Stimulated activated CD8-positive, alpha-beta memory T cell treated with anti-CD3 and anti-CD28 coated beads, Interleukin-4, amount 100 ng/mL, for 4 hours (primary cell): ENCODE measurements around the gene CTRB2.

Experiments
- DNase-seq, 2 donors: peaks; one replicate each; pipeline ENCODE4 v3.0.0-alpha.2; 2020; ENCODE audit warnings: low read depth in 2 of 2, low spot score in 1 of 2

The CTRB2 gene

DNA sequence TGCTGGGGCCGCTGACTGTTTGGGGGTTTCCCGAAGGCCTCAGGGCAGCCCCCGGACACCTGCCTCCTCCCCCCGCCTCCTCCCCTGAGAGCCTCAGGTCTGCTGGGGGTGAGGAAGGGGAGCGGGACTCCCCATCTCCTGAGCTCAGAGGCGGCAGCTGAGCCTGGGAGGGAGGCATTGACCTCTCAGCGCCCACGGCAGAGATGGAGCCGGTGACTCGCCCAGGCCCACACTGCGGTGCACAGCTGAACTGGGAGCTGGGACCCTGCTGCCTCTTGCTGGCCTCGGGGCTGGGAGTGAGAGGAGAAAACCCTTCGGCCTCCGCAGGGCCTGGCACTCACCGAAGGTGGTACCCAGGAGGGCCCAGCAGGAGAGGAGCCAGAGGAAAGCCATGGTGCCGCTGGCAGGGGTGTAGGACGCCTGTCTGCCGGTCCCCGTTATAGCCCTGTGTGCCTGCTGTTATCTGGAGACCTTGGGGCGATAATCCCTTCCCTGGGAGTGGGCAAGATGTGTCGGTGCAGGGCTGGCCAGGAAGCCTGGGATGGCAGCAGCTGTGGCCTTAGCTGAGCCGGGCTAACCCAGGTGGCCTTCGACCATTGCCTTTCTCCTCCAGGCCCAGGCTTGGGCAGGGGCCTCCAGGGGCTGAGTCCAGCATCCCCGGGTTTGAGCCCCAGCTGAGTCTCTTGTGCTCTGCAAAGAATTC, at the start of gene CTRB2:
TSS of gene CTRB2 (minus strand) at position 413 of the 703 bp plus-strand sequence. CDS start at position 393, 20 bp downstream.
- DNase-seq, result no peak

DNA sequence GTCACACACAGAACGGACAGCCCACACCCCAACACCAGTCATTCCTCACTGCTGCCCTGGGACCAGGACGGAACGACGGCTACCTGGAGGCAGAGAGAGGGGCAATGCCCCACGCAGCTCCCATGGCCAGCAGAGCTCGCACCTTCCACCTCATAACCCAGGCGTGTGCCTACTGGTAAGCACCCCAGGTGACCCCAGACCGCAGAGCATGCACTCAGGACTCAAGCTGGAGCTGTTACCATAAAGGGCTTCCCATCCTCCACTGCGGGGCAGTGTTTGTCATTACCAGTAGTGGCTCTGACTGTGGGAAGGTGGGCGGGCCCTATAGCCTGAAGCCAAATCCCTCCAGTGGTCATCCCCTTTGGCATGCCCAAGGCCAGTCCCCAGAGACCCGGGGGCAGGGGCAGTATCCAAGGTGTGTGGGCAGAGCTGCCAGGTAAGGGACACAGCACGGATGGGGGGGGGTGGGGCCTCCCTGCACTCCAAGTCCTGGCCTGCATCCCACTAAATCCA, 49.2 kb upstream of the CTRB2 start:
- DNase-seq, result no peak

DNA sequence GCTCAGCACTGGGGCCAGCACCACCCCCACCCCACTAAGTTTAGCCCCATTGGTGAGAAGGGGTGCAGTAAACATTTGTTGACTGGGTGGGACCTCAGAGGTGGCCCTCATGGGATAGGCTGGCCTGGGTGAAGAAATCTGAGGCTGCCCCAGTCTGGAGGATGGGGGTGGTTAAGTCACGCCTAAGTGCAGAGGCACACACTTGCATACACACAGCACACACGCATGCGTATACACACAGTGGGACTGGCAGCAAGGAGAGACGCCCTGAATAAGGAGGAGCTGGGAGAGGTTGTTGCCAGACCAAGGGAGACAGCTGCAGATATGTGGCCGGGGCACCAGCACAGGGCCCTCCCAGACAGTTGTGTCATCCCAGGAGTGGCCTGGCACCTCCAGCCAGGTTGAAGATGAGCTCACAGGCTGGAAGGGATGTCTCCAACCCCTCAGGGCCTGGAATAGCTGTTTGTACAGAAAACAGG, 47.4 kb upstream of the CTRB2 start:
- DNase-seq, result no peak

- no peak for DNase-seq
Measured at GRCh38 chr16:75252946-75253911, 46.3 kb upstream of the CTRB2 start.

GRCh38 chr16:75252049-75252864, 45.3 kb upstream of the CTRB2 start:
- no peak for DNase-seq

DNA sequence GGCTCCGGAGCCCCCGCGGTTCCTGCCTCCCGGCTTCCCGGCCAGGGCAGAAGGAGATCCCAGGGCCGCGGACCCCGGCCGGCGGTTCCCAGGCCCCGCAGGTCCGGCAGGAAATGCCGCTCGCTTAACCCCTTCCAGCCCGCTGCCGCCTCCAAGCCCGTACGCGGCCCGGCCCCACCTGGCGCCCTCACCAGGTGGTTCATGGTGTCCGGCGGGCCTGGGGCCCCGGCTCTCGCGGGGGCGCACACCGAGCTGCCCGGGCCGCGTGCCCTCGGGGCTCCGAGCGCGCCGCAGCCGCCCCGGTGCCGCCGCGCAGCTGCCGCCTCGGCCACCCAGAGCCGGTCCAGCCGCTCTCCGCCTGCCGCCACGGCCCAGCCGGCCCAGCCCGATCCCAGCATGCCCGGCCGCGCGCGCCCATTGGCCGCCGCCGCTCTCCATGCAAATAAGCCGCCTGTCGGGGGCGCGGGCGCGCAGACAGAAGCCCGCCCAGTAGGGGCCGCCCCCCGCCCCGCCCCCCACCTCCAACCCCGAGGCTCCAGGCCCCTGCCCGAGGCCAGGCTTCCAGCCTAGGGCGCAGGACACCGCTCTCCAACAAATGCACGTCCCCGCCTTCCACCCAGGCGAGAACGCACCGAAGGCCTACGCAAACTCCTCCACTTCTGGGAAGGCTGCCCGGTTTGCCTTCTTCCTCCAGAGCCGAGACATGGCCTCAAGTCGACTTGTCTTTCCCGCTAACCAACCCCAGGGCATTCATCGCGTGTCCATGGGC, 44.5 kb upstream of the CTRB2 start, which contains the start of gene BCAR1:
TSS of gene BCAR1 (minus strand) at position 345 of the 769 bp plus-strand sequence. CDS start at position 203, 142 bp downstream.
- DNase-seq, result no peak

GRCh38 chr16:75250809-75251279, 43.9 kb upstream of the CTRB2 start:
- no peak for DNase-seq

GRCh38 chr16:75250089-75250808, 43.3 kb upstream of the CTRB2 start:
- no peak for DNase-seq

- DNase-seq, result no peak
Measured at GRCh38 chr16:75249441-75249840, 42.5 kb upstream of the CTRB2 start.

DNA sequence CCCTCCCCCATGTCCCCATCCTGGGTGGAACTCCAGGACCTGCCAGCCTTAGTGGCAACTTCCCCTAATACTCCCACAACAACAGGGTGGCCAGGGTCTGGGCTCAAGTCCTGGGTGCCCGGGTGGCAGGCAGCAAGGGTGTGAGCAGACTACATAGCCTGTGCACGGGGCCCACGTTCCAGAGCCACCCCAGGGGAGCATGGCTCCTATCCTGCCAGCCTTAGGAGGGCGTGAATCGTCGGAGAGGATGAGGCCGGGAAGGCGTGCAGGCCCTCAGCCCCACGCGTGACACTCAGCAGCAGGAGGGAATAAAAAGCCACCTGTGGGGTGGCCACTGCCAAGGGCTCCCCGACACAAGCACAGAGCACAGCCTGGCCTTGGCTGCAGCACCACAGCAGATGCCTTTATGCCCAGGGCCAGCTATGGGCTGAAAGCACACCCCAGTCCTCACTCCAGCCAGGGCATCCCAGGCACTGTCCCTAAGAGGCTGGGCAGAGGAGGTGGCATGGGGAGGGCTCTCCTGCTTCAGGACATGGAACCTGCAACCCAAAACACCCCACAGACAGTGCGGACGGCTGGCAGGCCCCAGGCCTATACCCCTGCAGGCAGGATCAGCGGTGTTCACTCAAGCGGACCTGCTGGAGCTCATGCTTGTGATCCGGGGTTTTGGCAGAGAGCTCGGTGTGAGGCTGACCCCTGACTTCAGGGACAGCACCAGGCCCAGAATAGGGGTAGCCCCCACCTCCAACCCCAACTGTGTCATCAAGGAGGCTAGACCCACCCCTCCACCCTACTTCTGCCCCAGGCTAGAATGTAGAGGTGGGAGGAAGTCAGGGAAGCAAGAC, 41.8 kb upstream of the CTRB2 start:
- no peak for DNase-seq

DNA sequence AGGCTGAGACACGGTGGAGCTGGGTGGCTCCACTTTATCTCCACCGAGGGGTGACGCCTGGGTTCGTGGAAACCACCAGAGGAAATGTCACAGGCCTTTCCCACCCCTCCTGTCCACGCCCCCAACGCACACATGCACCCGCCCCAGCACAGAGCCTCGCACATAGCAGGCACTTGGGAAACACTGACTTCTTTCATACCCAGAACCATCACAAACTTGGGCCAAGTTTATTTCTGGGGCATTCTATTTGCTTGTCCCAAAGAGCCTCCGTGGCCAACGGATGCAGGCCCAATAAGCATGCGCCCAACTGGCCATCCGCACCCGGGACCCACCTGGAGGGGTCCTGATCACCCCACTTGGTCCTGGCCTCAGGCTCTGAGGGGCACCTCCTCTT, 41.2 kb upstream of the CTRB2 start:
- no peak for DNase-seq

- DNase-seq, result no peak
Measured at GRCh38 chr16:75247249-75247648, 40.3 kb upstream of the CTRB2 start.

DNA sequence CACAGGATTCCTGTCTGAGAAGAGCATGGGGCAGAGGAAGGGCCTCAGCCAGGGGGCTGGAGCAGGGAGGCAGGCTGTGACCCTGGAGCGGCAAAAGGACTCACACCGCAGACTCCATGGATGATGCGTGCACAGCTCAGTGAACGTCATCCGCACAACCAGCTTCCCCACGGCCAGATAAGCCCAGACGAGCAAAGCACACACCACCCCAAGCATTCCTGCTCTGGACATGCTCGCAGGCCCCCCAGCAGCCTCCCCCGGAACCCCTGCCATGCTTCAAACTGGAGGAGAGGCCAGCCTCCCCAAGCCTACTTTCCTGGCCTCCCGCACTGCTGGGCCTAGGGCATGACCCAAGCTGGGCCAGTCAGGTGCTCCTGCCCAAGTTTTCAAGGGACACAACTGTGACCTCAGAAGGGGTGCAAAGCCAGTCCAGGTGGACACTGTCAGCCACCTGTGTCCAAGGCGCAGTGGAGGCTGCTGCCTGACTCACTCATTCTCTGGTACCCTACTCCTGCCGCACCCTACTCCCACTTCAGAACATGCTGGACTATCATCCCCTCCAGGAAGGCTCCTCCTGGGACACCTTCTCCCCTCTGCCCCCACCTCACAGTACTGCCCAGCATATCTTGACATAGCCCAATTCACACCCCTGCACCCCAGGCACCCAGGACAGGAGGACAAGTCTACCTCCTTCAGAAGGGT, 39.7 kb upstream of the CTRB2 start:
- no peak for DNase-seq

- DNase-seq, result no peak
Measured at GRCh38 chr16:75244844-75245758, 38.1 kb upstream of the CTRB2 start.

DNA sequence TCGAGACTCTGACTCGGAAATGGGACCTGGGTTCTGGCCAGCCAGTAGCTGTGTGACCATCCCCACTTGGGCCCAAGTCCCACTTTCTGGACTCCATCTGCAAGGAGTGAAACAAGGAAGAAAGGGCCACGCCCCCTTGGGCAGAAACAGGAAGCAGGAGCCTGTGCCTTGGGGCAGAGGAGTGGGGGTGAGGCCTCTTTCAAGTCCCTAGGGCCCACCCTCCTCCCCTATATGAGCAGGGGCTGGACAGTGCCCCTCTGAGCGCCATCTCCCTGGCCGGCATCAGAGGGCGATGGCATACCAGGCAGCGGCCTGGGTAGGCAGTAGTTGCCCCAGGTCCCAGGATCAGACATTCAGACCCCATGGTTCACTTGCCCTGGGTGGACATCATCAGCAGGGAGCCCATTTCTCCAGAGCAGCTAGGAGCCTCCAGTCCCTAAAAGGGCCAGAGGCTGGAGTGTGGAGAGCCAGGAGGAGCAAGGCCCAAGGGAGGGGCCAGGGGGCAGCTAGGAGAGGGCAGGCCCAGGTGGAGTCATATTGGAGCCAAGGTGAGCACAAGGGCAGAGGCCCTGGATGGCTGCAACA, 37.4 kb upstream of the CTRB2 start:
- no peak for DNase-seq

GRCh38 chr16:75243667-75244224, 36.8 kb upstream of the CTRB2 start:
- DNase-seq, result no peak
